Keratinocyte (primary cell): ENCODE measurements around the gene NTSR2. TPM values are rescaled to one million over a fixed set of nuclear protein-coding genes. Genes with fewer than 3 reads are reported as not detected.

ENCODE experiments used
- DNase-seq: peaks from one replicate; pipeline ENCODE4 v3.0.0-alpha.2; 2011; ENCODE audit warnings: low read depth, missing footprints, low spot score
- FAIRE-seq: peaks from 2 replicates; lab custom pipeline; 2011; peaks lifted over from hg19 to GRCh38; lab: Jason Lieb, UNC
- H2AFZ ChIP-seq: 2 replicates; pipeline ENCODE4 v1.6.0; 2012; ENCODE audit warnings: low read length, control low read depth, inconsistent platforms; ENCODE audit not compliant: control insufficient read depth
- H3K27ac ChIP-seq: 2 replicates; pipeline ENCODE4 v1.5.1; 2011; ENCODE audit warnings: low read length; ENCODE audit not compliant: control insufficient read depth, insufficient read depth
- H3K27me3 ChIP-seq: 3 replicates; pipeline ENCODE4 v1.6.0; 2011; ENCODE audit warnings: low read length; ENCODE audit not compliant: control insufficient read depth, insufficient read depth; ENCODE audit errors: extremely low read depth
- H3K36me3 ChIP-seq, 2 experiments: 2 replicates in 1 of 2; 3 replicates in 1 of 2; pipeline ENCODE4 v1.5.1; 2011; ENCODE audit warnings: low read length in 2 of 2, mild to moderate bottlenecking in 1 of 2; ENCODE audit not compliant: control insufficient read depth in 2 of 2, insufficient read depth in 2 of 2; ENCODE audit errors: extremely low read depth in 1 of 2
- H3K4me1 ChIP-seq: 3 replicates; pipeline ENCODE4 v1.5.1; 2011; ENCODE audit warnings: low read length; ENCODE audit not compliant: control insufficient read depth, insufficient read depth; ENCODE audit errors: extremely low read depth
- H3K4me2 ChIP-seq: 3 replicates; pipeline ENCODE4 v1.6.0; 2011; ENCODE audit warnings: low read depth, low read length; ENCODE audit not compliant: control insufficient read depth, insufficient read depth; ENCODE audit errors: extremely low read depth
- H3K4me3 ChIP-seq, 3 experiments: fragments of 200-600 bp in 1 of 3; sonication (generic) in 1 of 3; 2 replicates in 2 of 3; 3 replicates in 1 of 3; pipeline ENCODE4 v1.5.1; 2011 to 2016; ENCODE audit warnings: low read length in 3 of 3, mild to moderate bottlenecking in 3 of 3, control low read depth in 2 of 3, inconsistent platforms in 1 of 3, low read depth in 1 of 3, mixed read lengths in 1 of 3, mixed run types in 1 of 3, moderate library complexity in 1 of 3; ENCODE audit not compliant: control insufficient read depth in 2 of 3, insufficient read depth in 2 of 3; ENCODE audit errors: extremely low read depth in 1 of 3
- H3K79me2 ChIP-seq: 2 replicates; pipeline ENCODE4 v1.6.0; 2012; ENCODE audit warnings: low read length; ENCODE audit not compliant: control insufficient read depth, insufficient read depth
- H3K9ac ChIP-seq: 3 replicates; pipeline ENCODE4 v1.6.0; 2011; ENCODE audit warnings: low read length; ENCODE audit not compliant: control insufficient read depth, insufficient read depth; ENCODE audit errors: extremely low read depth
- H3K9me1 ChIP-seq: 3 replicates; pipeline ENCODE4 v1.6.0; 2011; ENCODE audit warnings: low read length; ENCODE audit not compliant: control insufficient read depth, insufficient read depth; ENCODE audit errors: extremely low read depth
- H3K9me3 ChIP-seq: 2 replicates; pipeline ENCODE4 v1.5.1; 2012; ENCODE audit warnings: low read depth, low read length; ENCODE audit not compliant: control insufficient read depth
- H4K20me1 ChIP-seq: 3 replicates; pipeline ENCODE4 v1.6.0; 2011; ENCODE audit warnings: low read length; ENCODE audit not compliant: control insufficient read depth, insufficient read depth; ENCODE audit errors: extremely low read depth
- CTCF ChIP-seq, 3 experiments: IDR thresholded peaks in 1 of 3; conservative IDR thresholded peaks in 1 of 3; optimal IDR thresholded peaks in 1 of 3; 2 replicates in 2 of 3; 3 replicates in 1 of 3; pipeline versions ENCODE3 to v1.5.1; 2011; ENCODE audit warnings: low read length in 3 of 3, mild to moderate bottlenecking in 3 of 3, moderate library complexity in 2 of 3, control low read depth in 1 of 3, inconsistent platforms in 1 of 3; ENCODE audit not compliant: insufficient read depth in 2 of 3; ENCODE audit errors: extremely low read depth in 1 of 3
- EZH2 ChIP-seq: IDR thresholded peaks from one replicate; pipeline ENCODE4 v1.6.1; 2012; ENCODE audit warnings: inconsistent platforms, mild to moderate bottlenecking, low read length, moderate library complexity
- dilution Hi-C: fragments of 300-500 bp; cut with MboI; formaldehyde crosslinking; loops from one replicate; pipeline ENCODE4 v1.7.0; 2020; ENCODE audit warnings: low sequenced_read_pairs; ENCODE audit not compliant: extremely low pct_ligation_motif_present
- polyA plus RNA-seq, 5 experiments: library from polyadenylated mRNA; depleted of rRNA in 3 of 5; stranded (reverse) in 3 of 5; stranded (forward) in 1 of 5; unstranded in 1 of 5; fragments of >200 nt; gene quantifications; 1 replicate in 1 of 5; 2 replicates in 3 of 5; 3 replicates in 1 of 5; pipeline versions ENCODE4 v1.2.1 to v1.2.3, GENCODE V29; 2011 to 2012; ENCODE audit warnings: missing spikeins in 2 of 5, low read depth in 1 of 5, low replicate concordance in 1 of 5

NTSR2 gene
- polyA plus RNA-seq, 1 donor (not counting 4 experiments of a cell fraction or from before 2014, with no cell fraction given), result not detected

DNA sequence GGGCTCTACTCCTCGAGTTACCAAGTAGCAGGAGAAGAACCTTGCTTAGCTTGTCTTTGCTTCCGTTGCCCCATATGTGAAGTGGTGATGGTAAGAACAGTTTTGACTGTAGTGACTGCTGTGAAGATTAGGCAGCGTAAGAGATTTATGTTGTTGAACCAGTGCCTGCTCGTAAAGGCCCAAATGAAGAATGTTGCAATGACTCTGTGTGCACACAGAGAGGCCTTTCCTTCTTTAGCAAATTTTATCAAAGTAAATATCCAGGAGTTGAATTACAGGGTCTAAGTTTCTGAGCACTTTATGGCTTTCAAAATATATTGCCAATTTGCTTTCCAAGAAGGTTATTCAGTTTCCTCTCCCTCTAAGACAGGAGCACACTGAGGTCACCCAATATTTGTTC, 14.5 kb downstream of the NTSR2 start:
- no peak for FAIRE-seq
- H3K36me3 ChIP-seq, result no peaks in the 10 kb centered on the region
- DNase-seq, result no peak
- no peak overlapping the region for H3K4me3 ChIP-seq
- no peak overlapping the region for H3K27ac ChIP-seq
- H3K79me2 ChIP-seq, result no peaks in the 10 kb centered on the region
- H3K4me1 ChIP-seq, result peaks cover 11% of the 10 kb centered on the region
- H2AFZ ChIP-seq, result no peak overlapping the region
- no peak overlapping the region for H3K9ac ChIP-seq
- no peaks in the 10 kb centered on the region for H4K20me1 ChIP-seq
- peaks cover 17% of the 10 kb centered on the region for H3K27me3 ChIP-seq
- dilution Hi-C loops, result no loop called here
- H3K9me3 ChIP-seq, result no peaks in the 10 kb centered on the region
- H3K9me1 ChIP-seq, result no peaks in the 10 kb centered on the region
- no peak overlapping the region for H3K4me2 ChIP-seq
- TF ChIP-seq CTCF (optimal IDR thresholded peaks at IDR 0.05 in 1 of 3, IDR thresholded peaks at IDR 0.05 in 1 of 3, conservative IDR thresholded peaks at IDR 0.05 in 1 of 3; ENCODE audit: extremely low read depth in 1 of 3, insufficient read depth in 2 of 3, low read length in 3 of 3) (no peak), EZH2 (no peak)

- H4K20me1 ChIP-seq, result no peaks in the 10 kb centered on the region
- H3K4me1 ChIP-seq, result no peaks in the 10 kb centered on the region
- no peaks in the 10 kb centered on the region for H3K9me1 ChIP-seq
- no peaks in the 10 kb centered on the region for H3K79me2 ChIP-seq
- dilution Hi-C loops, result no loop called here
- FAIRE-seq (no peak), DNase-seq (no peak)
- H3K27ac ChIP-seq, result no peak overlapping the region
- H3K4me2 ChIP-seq, result no peak overlapping the region
- no peak overlapping the region for H2AFZ ChIP-seq
- H3K9ac ChIP-seq, result no peak overlapping the region
- TF ChIP-seq EZH2, result no peak
- no peaks in the 10 kb centered on the region for H3K36me3 ChIP-seq
- no peak overlapping the region for H3K4me3 ChIP-seq
- no peaks in the 10 kb centered on the region for H3K9me3 ChIP-seq
- H3K27me3 ChIP-seq, result peaks cover 12% of the 10 kb centered on the region
These were observed 17.4 kb downstream of the NTSR2 start for GRCh38 chr2:11652553-11652952.

DNA sequence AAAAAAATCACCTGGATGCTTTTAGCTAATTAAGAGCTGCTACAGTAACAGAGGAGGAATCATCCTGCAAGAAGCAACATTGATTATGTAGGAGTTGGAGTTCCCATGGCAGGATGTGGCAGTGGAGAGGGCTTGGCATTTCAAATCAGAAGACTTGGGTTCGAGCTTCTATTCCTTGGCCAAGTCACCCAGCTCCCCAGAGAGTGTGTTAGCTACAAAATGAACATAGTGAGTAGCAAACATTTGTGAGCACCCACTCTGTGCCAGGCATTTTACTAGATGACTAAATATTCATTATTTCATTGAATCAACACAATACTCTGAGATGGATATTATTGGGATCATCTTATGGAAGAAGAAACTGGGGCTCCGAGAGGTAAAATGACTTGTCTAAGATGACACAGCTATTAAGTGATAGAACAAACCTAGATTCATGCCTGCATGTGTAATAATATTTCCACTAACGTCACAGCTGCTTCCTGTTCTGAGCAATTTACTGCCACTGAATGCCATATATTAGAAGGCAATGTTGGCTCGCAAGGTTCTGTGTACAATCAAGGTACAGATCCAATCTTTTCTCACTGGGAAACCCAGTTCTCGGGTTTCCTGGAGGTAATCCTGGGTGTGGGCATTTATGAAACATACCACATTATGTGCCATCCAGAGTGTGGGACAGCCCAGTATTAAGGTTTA, 18.0 kb downstream of the NTSR2 start:
- no peak overlapping the region for H3K27ac ChIP-seq
- FAIRE-seq (no peak), DNase-seq (no peak)
- no peaks in the 10 kb centered on the region for H4K20me1 ChIP-seq
- peaks cover 12% of the 10 kb centered on the region for H3K27me3 ChIP-seq
- no peak overlapping the region for H2AFZ ChIP-seq
- H3K4me3 ChIP-seq, result no peak overlapping the region
- no peaks in the 10 kb centered on the region for H3K4me1 ChIP-seq
- no peak overlapping the region for H3K4me2 ChIP-seq
- H3K9me3 ChIP-seq, result no peaks in the 10 kb centered on the region
- dilution Hi-C loops, result no loop called here
- no peak overlapping the region for H3K9ac ChIP-seq
- no peaks in the 10 kb centered on the region for H3K36me3 ChIP-seq
- H3K79me2 ChIP-seq, result no peaks in the 10 kb centered on the region
- no peaks in the 10 kb centered on the region for H3K9me1 ChIP-seq
- no peak for TF ChIP-seq EZH2
- no peak for TF ChIP-seq CTCF (optimal IDR thresholded peaks at IDR 0.05 in 1 of 3, IDR thresholded peaks at IDR 0.05 in 1 of 3, conservative IDR thresholded peaks at IDR 0.05 in 1 of 3; ENCODE audit: extremely low read depth in 1 of 3, insufficient read depth in 2 of 3, low read length in 3 of 3)
